Uterus (tissue), 4 donors: ENCODE measurements around the gene PTPRN2. TPM values are rescaled to one million over a fixed set of nuclear protein-coding genes. Genes with fewer than 3 reads are reported as not detected.

ENCODE experiments used
- DNase-seq, 2 donors: peaks; one replicate each; pipeline ENCODE4 v3.0.0-alpha.2; 2019 to 2020
- H3K27ac ChIP-seq, 2 donors: fragments of 200-600 bp; sonication (generic); 1 replicate in 1 of 2; 2 replicates in 1 of 2; pipeline ENCODE4 v1.5.1; 2016 to 2018
- H3K27me3 ChIP-seq, 2 donors: fragments of 200-600 bp; sonication (generic); one replicate each; pipeline ENCODE4 v1.5.1; 2018 to 2019; ENCODE audit warnings: control low read depth in 1 of 2
- H3K36me3 ChIP-seq, 2 donors: fragments of 200-600 bp; sonication (generic); one replicate each; pipeline ENCODE4 v1.5.1; 2019; ENCODE audit warnings: control low read depth in 1 of 2
- H3K4me1 ChIP-seq, 2 donors: fragments of 200-600 bp; sonication (generic); one replicate each; pipeline ENCODE4 v1.5.1; 2018 to 2019; ENCODE audit warnings: control low read depth in 1 of 2
- H3K4me3 ChIP-seq, 2 donors: fragments of 200-600 bp; sonication (generic); 1 replicate in 1 of 2; 2 replicates in 1 of 2; pipeline ENCODE4 v1.5.1; 2018 to 2019; ENCODE audit warnings: mild to moderate bottlenecking in 1 of 2
- H3K9me3 ChIP-seq, 2 donors: fragments of 200-600 bp; sonication (generic); one replicate each; pipeline ENCODE4 v1.5.1; 2019; ENCODE audit warnings: control low read depth in 1 of 2
- CTCF ChIP-seq, 4 experiments: fragments of 200-600 bp in 2 of 4; fragments of 450-650 bp in 2 of 4; sonication (generic) in 2 of 4; IDR thresholded peaks; one replicate each; pipeline ENCODE4 v1.5.1; 2016 to 2019; ENCODE audit warnings: antibody characterized with exemption in 4 of 4, mild to moderate bottlenecking in 2 of 4, moderate library complexity in 1 of 4
- POLR2A ChIP-seq, 2 donors: fragments of 450-650 bp; IDR thresholded peaks; one replicate each; pipeline ENCODE4 v1.6.1; 2016; ENCODE audit warnings: antibody characterized with exemption in 2 of 2, mild to moderate bottlenecking in 1 of 2, moderate library complexity in 1 of 2
- intact Hi-C: fragments of 100-400 bp; cut with DNase I; formaldehyde crosslinking; loops from one replicate; pipeline ENCODE4 v1.15.1; 2023; ENCODE audit warnings: low total_unique reads
- total RNA-seq, 4 donors: library from RNA; depleted of rRNA in 3 of 4; stranded (reverse); fragments of >200 nt in 3 of 4; gene quantifications; one replicate each; pipeline versions ENCODE4 v1.1.0 to v1.2.4, GENCODE V29; 2014 to 2023
- donor health status: DM: yes; HTN: yes; CAD: no.

Gene PTPRN2
- total RNA-seq, 4 donors from 2014 or later, result 1.2 to 5.2 (median 2.3) TPM

DNA sequence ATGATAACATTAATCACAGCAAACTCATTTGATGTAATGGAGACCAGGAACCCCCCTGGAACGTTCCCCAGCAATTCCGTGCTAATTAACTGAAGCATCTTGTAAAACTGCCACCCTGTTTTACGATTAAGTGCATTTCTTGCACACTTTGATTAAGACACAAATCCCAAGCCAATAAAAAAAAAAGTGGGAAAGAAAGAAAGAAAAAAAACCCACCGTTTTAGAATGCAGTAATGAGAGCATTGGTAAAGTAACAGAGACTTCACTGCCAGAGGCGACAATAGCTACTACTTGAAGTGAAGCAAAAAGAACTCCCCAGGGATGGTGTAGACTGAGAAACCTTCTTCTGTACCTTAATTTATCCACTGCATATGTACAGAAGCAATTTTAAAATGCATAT is 616.1 kb downstream of the PTPRN2 start:
- no peak for TF ChIP-seq CTCF (IDR thresholded peaks at IDR 0.05)
- TF ChIP-seq POLR2A (IDR thresholded peaks at IDR 0.05), result no peak
- no peaks in the 10 kb centered on the region for H3K9me3 ChIP-seq
- H3K4me3 ChIP-seq, result no peak overlapping the region
- DNase-seq, result no peak
- no peaks in the 10 kb centered on the region for H3K4me1 ChIP-seq
- no peaks in the 10 kb centered on the region for H3K27me3 ChIP-seq
- no peak overlapping the region for H3K27ac ChIP-seq
- intact Hi-C loops, result no loop called here
- H3K36me3 ChIP-seq, result no peaks in the 10 kb centered on the region

DNA sequence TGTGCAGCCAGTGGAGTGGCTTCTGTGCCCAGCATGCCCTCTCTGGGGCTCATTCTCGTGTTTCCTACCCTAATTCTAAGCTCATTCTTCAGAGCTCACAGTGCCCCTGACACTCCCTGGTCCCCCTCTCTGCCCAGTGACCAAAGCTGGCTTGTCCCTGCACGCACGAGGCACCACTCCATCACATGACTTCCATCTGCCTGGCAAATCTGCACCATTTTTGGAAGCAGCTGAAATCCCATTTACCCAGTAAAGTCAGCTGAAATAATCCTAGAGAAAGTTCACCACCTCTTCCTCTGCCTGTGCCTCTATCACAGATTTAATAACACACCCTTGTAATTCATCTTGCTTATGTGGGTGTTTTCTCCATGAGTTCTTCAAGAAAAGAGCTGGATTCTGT is 616.9 kb downstream of the PTPRN2 start:
- TF ChIP-seq CTCF (IDR thresholded peaks at IDR 0.05), result no peak
- TF ChIP-seq POLR2A (IDR thresholded peaks at IDR 0.05), result no peak
- intact Hi-C loops, result no loop called here
- H3K4me1 ChIP-seq, result no peaks in the 10 kb centered on the region
- H3K9me3 ChIP-seq, result no peaks in the 10 kb centered on the region
- no peak overlapping the region for H3K27ac ChIP-seq
- DNase-seq, result no peak
- no peaks in the 10 kb centered on the region for H3K36me3 ChIP-seq
- no peaks in the 10 kb centered on the region for H3K27me3 ChIP-seq
- H3K4me3 ChIP-seq, result no peak overlapping the region

GRCh38 chr7:157969995-157970394 is 617.6 kb downstream of the PTPRN2 start:
- intact Hi-C loops, result no loop called here
- no peak overlapping the region for H3K27ac ChIP-seq

GRCh38 chr7:157966490-157966889 is 621.1 kb downstream of the PTPRN2 start:
- Histone ChIP-seq H3K9me3 (no peaks in the 10 kb centered on the region), H3K27ac (no peak overlapping the region), H3K4me3 (no peak overlapping the region), H3K4me1 (no peaks in the 10 kb centered on the region), H3K27me3 (no peaks in the 10 kb centered on the region), H3K36me3 (no peaks in the 10 kb centered on the region)
- DNase-seq, result no peak
- no peak for TF ChIP-seq POLR2A (IDR thresholded peaks at IDR 0.05)
- TF ChIP-seq CTCF (IDR thresholded peaks at IDR 0.05), result no peak
- intact Hi-C loops, result no loop called here

More at GRCh38 chr7:157969995-157970394, 617.6 kb downstream of the PTPRN2 start:
- H3K36me3 ChIP-seq, result no peaks in the 10 kb centered on the region
- DNase-seq, result no peak
- no peak overlapping the region for H3K4me3 ChIP-seq
- H3K4me1 ChIP-seq, result no peaks in the 10 kb centered on the region
- H3K9me3 ChIP-seq, result no peaks in the 10 kb centered on the region
- no peak for TF ChIP-seq POLR2A (IDR thresholded peaks at IDR 0.05)
- TF ChIP-seq CTCF (IDR thresholded peaks at IDR 0.05), result no peak
- no peaks in the 10 kb centered on the region for H3K27me3 ChIP-seq

DNA sequence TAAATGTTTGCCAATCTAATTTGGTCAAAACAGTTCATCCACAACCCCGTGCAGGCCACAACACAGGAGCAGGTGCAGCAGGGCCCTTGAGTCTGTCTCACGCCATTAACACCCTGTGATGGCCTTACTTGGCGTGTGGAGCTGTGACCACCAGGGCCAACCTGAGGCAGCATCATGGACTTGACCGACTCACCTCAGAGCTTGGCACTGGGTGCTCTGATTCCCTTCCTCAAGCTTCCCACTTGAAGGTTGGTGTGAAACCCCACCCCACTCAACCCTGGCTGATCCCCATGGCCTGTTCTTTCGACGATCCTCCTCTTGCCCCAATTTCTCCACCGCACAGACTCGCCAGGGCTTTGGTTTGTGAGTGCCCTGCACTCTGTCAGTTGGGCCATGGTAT is 623.1 kb downstream of the PTPRN2 start:
- intact Hi-C loops, result no loop called here
- H3K4me1 ChIP-seq, result no peaks in the 10 kb centered on the region
- H3K36me3 ChIP-seq, result no peaks in the 10 kb centered on the region
- H3K27me3 ChIP-seq, result no peaks in the 10 kb centered on the region
- no peak overlapping the region for H3K4me3 ChIP-seq
- H3K9me3 ChIP-seq, result no peaks in the 10 kb centered on the region
- H3K27ac ChIP-seq, result no peak overlapping the region
- no peak for DNase-seq
- TF ChIP-seq POLR2A (IDR thresholded peaks at IDR 0.05) (no peak), CTCF (IDR thresholded peaks at IDR 0.05) (no peak)
